ENCODE results near the gene SFMBT1. TPM values are rescaled to one million over a fixed set of nuclear protein-coding genes. Genes with fewer than 3 reads are reported as not detected.

The SFMBT1 gene
- polyA plus RNA-seq, 2 of the 4 experiments (the other 2 are of a cell fraction), result 7.0 to 9.9 TPM

GRCh38 chr3:52967398-52967797, 78.5 kb downstream of the SFMBT1 start:
- DNase-seq (ENCODE audit: low read depth in 1 of 2, low spot score in 1 of 2) (no peak), FAIRE-seq (no peak), ATAC-seq (no peak)
- no peak for TF ChIP-seq POLR2AphosphoS2 (conservative IDR thresholded peaks at IDR 0.05; ENCODE audit: low read length)
- TF ChIP-seq KDM5A (IDR thresholded peaks at IDR 0.05), result no peak
- TF ChIP-seq HMGXB4 (CRISPR knock-in tag; IDR thresholded peaks at IDR 0.05; ENCODE audit: borderline replicate concordance), result no peak
- TF ChIP-seq PHF8 (IDR thresholded peaks at IDR 0.05; ENCODE audit: borderline replicate concordance, low read depth), result no peak
- TF ChIP-seq EHMT2 (IDR thresholded peaks at IDR 0.05; ENCODE audit: low read depth), result no peak
- TF ChIP-seq RARB (CRISPR knock-in tag; IDR thresholded peaks at IDR 0.05), result no peak
- no peak for TF ChIP-seq EP300 (IDR thresholded peaks at IDR 0.05)
- TF ChIP-seq ZSCAN20 (CRISPR knock-in tag; IDR thresholded peaks at IDR 0.05), result no peak
- TF ChIP-seq HEYL (CRISPR knock-in tag; IDR thresholded peaks at IDR 0.05), result no peak
- no peak for TF ChIP-seq TFCP2L1 (CRISPR knock-in tag; IDR thresholded peaks at IDR 0.05)
- no peak for TF ChIP-seq HES2 (IDR thresholded peaks at IDR 0.05)
- no peak for TF ChIP-seq ELK1 (IDR thresholded peaks at IDR 0.05; ENCODE audit: low read depth, low read length)
- TF ChIP-seq ZNF302 (CRISPR knock-in tag; IDR thresholded peaks at IDR 0.05), result no peak
- no peak for TF ChIP-seq NFE2L2 (conservative IDR thresholded peaks at IDR 0.05; ENCODE audit: low read length)
- Histone ChIP-seq H3K27ac (no peak overlapping the region), H3K9me3 (no peaks in the 10 kb centered on the region), H3K4me2 (no peak overlapping the region), H3K4me3 (no peak overlapping the region), H3K4me1 (no peaks in the 10 kb centered on the region)
- CTCF ChIA-PET, result no interaction called here
- POLR2A ChIA-PET, result no interaction called here
- 90% methylated on average over 2 of the region's 2 CpGs for WGBS (ENCODE audit: missing lambda C conversion rate)

GRCh38 chr3:52962160-52962559, 83.7 kb downstream of the SFMBT1 start:
- WGBS (ENCODE audit: missing lambda C conversion rate), result 86% methylated on average over 2 of the region's 2 CpGs
- Histone ChIP-seq H3K27ac (no peak overlapping the region), H3K4me1 (no peaks in the 10 kb centered on the region), H3K9me3 (no peaks in the 10 kb centered on the region), H3K4me2 (no peak overlapping the region), H3K4me3 (no peak overlapping the region)
- TF ChIP-seq MAX (IDR thresholded peaks at IDR 0.05), result no peak
- TF ChIP-seq ATOH8 (CRISPR knock-in tag; IDR thresholded peaks at IDR 0.05; ENCODE audit: low read depth), result no peak
- no peak for FAIRE-seq
- CTCF ChIA-PET, result no interaction called here
- no peak for ATAC-seq
- no peak for DNase-seq (ENCODE audit: low read depth in 1 of 2, low spot score in 1 of 2)
- POLR2A ChIA-PET, result no interaction called here

GRCh38 chr3:52959773-52960172, 86.1 kb downstream of the SFMBT1 start:
- ChIA-PET POLR2A (no interaction called here), CTCF (no interaction called here)
- FAIRE-seq, result no peak
- TF ChIP-seq ELK1 (IDR thresholded peaks at IDR 0.05; ENCODE audit: low read depth, low read length) (no peak), CTCF (IDR thresholded peaks at IDR 0.05) (no peak), RARB (CRISPR knock-in tag; IDR thresholded peaks at IDR 0.05) (no peak), ZC3H11A (IDR thresholded peaks at IDR 0.05) (no peak), NR3C1 (IDR thresholded peaks at IDR 0.05) (no peak), HMGXB4 (CRISPR knock-in tag; IDR thresholded peaks at IDR 0.05; ENCODE audit: borderline replicate concordance) (no peak), CEBPB (IDR thresholded peaks at IDR 0.05) (no peak), HEYL (CRISPR knock-in tag; IDR thresholded peaks at IDR 0.05) (no peak), MAFK (IDR thresholded peaks at IDR 0.05; ENCODE audit: partially characterized antibody) (no peak), HDAC2 (IDR thresholded peaks at IDR 0.05) (no peak), POLR2AphosphoS2 (conservative IDR thresholded peaks at IDR 0.05; ENCODE audit: low read length) (no peak), ATOH8 (CRISPR knock-in tag; IDR thresholded peaks at IDR 0.05; ENCODE audit: low read depth) (no peak)

More at GRCh38 chr3:52959773-52960172, 86.1 kb downstream of the SFMBT1 start:
- Histone ChIP-seq H3K4me3 (no peak overlapping the region), H3K4me1 (no peaks in the 10 kb centered on the region), H3K4me2 (no peak overlapping the region), H3K27ac (no peak overlapping the region), H3K9me3 (no peaks in the 10 kb centered on the region)
- 92% methylated on average over 2 of the region's 2 CpGs for WGBS (ENCODE audit: missing lambda C conversion rate)
- no peak for DNase-seq (ENCODE audit: low read depth in 1 of 2, low spot score in 1 of 2)
- no peak; a peak in 1 of 6 replicates for ATAC-seq
